ENCODE data around the gene OTOGL.

- TF ChIP-seq CTCF (IDR thresholded peaks at IDR 0.05; ENCODE audit: low read length) (no peak), EZH2 (optimal IDR thresholded peaks at IDR 0.05; ENCODE audit: low read depth, low read length) (no peak), EZH2phosphoT487 (IDR thresholded peaks at IDR 0.05; ENCODE audit: low read length) (no peak)
These were observed 226.0 kb downstream of the OTOGL start for GRCh38 chr12:80325167-80325959.

Measured in MM.1S (cell line).